NCI-H82 treated with DMSO at 0.1 percent for 48 hours (cell line): ENCODE data around the gene RARG.

Experiments
- DNase-seq: peaks from one replicate; lab custom pipeline; 2025; ENCODE audit not compliant: unreplicated experiment; lab: John Stamatoyannopoulos, UW

The RARG gene

GRCh38 chr12:53224061-53224896 is 7.7 kb downstream of the RARG start:
- peak; percentile 17 for DNase-seq

- no peak for DNase-seq
Observed at GRCh38 chr12:53223389-53224060, 8.5 kb downstream of the RARG start.

DNA sequence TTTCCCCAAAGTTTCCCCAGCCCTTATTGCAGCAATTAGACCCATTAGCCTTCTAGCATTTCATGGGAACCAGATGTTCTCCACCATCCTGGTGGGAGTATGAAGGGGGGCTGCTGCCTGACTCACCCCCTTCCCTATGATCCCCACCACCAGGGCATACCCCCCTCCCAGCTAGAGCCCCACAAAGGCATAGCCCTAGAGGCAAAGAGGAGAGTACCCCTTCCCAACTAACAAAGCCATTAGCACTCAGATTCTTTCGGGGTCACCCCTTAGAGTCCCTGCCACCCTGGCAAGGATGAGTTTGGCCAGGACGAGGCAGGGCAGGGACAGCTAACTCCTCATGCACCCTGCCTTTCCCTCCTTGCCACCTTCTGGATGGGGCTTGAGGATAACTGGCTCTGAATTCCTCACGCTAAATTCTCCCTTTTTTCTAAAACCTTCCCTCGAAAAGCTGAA is 9.2 kb downstream of the RARG start:
- no peak for DNase-seq

GRCh38 chr12:53222170-53222721 is 9.8 kb downstream of the RARG start:
- DNase-seq: no peak

GRCh38 chr12:53221203-53222080 is 10.6 kb downstream of the RARG start:
- no peak for DNase-seq

- peak; percentile 47 for DNase-seq
Observed at GRCh38 chr12:53220694-53221202, 11.3 kb downstream of the RARG start.

GRCh38 chr12:53219956-53220693 is 11.9 kb downstream of the RARG start:
- DNase-seq: no peak

GRCh38 chr12:53219292-53219955 is 12.6 kb downstream of the RARG start:
- no peak for DNase-seq

GRCh38 chr12:53218551-53219291 is 13.3 kb downstream of the RARG start:
- DNase-seq: no peak

DNA sequence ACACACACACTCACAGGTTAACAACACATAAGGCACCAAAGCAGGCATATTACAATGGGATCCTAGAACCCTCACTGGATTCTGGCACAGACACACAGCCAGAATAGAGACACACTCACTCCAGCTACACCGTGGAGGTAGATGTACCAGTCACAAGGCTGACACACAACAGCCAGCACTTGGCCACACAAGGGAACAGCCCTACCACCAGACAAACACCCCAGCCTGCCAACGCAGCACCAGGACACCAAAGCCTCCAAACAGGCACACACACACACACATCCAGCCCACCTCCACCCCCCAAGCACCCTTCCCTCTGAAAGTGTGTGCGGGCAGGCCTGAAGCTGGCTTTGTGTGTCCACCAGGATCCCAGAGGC is 14.1 kb downstream of the RARG start:
- DNase-seq: no peak

DNA sequence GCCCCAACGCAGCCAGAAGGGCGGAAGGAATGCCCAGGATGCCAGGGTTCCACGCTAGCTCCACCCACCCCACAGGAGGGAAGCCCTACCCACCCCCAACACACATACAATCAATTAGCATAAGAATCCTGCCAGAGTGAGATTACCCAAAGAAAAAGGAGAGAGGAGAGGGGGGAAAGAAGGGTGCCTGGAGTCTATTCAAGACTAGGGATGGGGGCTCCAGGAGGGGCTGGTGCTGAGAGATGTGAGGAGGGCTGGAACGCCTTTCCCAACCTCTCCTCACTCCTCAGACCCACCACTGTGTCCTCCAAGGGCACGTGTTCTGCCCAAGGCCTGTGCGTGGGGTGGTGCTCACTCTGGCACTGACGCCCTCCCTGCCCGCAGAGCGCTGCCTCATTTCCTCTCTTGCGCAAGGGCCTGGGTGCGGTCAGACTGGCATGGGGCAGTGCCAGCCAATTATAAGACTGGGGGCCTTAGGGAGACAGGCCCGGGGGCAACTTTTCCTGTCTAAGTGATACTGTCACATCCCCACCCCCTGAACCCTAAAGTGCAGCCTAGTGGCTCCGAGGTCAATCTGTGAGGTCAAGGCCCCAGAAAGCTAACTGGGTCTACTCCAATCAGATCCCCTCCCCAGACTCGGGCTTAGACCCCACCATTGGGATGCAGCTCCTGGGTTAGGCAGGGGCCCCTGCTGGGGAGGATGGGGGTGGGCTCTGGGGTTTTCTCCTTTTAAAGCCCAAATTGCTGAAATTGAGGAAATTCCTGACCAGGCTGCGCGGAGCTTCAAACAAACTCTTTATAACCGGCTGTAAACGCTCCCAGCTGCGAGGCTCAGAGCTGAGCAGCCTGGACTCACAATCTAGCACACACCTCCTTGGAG is 14.7 kb downstream of the RARG start:
- no peak for DNase-seq

DNA sequence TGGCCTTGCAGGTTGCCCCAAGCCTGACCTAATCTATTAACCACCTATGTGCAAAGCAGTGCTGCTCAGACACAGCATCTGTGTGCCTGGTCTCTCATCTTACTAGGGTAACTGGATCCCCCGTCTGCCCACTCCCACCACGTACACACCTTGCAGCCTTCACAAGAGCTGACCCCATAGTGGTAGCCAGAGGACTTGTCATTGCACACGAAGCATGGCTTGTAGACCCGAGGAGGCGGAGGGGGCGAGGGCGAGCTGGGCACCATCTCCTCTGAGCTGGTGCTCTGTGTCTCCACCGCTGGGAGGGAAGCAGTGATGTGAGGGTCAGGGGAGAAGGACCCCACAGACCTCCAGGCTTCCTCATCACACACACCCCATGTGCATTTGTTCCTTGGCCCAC is 16.5 kb downstream of the RARG start:
- DNase-seq: no peak

DNA sequence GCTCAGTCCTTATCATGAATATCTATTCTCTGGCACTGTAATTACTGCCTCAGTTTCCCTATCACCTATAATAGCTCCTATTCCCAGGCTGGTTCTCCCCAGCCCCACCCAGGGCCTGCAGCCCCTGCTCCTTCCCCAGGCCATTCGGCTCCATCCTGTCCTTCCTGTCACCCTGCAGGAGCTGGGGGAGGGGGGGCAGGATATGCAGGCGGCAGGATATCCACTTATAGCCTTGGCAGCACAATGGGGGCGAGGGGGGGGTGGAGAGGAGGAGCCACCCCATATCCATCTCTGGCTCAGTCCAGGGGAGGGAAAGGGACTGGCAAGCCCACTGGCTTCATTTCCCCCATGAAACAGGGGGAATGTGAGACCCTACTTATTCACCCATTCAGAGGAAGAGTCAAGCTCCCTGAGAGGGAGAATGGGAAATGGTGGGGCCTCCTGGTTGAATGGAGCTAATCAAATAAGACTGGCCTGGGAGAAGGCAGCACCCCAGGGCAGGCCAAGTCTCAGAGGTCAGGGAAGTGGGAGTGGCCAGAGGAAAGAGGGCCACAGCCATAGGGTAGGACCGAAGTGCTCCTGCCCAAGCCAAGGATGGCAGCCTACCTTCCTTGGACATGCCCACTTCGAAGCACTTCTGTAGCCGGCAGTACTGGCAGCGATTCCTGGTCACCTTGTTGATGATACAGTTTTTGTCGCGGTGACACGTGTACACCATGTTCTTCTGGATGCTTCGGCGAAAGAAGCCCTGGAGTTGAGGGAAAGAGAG is 17.1 kb downstream of the RARG start:
- no peak for DNase-seq

- no peak for DNase-seq
Observed at GRCh38 chr12:53214221-53214620, 17.8 kb downstream of the RARG start.

DNA sequence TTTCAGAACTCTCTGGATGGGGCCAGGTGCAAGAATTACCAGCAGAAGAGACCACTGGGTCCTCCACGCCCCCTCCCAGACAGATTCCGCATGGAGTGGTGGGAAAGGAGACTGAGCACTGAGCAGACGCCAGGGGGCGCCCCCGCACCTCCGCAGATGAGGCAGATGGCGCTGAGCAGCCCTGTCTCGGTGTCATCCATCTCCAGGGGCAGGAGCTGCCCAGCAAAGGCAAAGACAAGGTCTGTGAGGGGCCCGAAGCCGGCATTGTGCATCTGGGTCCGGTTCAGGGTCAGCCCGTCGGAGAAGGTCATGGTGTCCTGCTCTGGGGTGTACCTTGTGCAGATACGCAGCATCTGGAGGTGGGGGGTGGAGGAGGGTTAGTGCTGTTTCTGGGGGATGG is 18.7 kb downstream of the RARG start:
- peak; percentile 66 for DNase-seq

DNA sequence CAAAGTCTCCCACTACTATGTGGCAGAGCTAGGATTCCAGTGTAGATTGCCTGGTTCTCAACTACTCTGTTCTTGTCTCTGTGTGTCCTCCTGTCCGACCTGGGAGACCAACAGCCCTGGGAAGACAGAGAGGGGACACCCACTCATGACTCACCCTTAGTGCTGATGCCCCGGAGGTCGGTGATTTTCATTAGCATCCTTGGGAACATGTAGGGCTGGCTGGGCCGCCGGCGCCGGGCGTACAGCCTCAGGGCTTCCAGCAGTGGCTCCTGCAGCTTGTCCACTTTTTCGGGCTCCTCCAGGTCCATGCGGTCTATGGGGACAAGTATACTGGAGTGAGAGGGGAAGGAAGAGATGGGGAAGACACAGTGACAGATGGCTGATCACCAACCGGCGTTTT is 19.1 kb downstream of the RARG start:
- no peak for DNase-seq
